ENCODE data around the gene PEA15.

DNA sequence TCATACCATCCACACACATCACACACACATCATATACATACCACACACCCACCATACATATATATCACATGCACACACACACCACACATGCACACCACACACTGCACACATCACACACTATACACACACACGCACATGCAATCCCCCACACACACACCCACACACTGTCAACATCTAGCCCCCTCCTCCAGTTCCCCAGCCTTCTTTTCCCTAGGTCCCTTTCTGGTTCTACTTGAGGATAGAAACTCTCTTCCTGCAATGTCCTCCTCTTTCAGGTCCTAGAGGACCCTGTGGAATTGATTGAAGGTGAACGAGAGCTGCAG lies 10.5 kb upstream of the PEA15 start:
- no peak for TF ChIP-seq EZH2phosphoT487 (IDR thresholded peaks at IDR 0.05; ENCODE audit: insufficient read depth, low read depth)
- TF ChIP-seq EZH2 (IDR thresholded peaks at IDR 0.05; ENCODE audit: insufficient read depth, poor library complexity, severe bottlenecking), result no peak

Measured in GM23248 (cell line).